Measurements from ENCODE around the gene MAP1LC3A.

DNA sequence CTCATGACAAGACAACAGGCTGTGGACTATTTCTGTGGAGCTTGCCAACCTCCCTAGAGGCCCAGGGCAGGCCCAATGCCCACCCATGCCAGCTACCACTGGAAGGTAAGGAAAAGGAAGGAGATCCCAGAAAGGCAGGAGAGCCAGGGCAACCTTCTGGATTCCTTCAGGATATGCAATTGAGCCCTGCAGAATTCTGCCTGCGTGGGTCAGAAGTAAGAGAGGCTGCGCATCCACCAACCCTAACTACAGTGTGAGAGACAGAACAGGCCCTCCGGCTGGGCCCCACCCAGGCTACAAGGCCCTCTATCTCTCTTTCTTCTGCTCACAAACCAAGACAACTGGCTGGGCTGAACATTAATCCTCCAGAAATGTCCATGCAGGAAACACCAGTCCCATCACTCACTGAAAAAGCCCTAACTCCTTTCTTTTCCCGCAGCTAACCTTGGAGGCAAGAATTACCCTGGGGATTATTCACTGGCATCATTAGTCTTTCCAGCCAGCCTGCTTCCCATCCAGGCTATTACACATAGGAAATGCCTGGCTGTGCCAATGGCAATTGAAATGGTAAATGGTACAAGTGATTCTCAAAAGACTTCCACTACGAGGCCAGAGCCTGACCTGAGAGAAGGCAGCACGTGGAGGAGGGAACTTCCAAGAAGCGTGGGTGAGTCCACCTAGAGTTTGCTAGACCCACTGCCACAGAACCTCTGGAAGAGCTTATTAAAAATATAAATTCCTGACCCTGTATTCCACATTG lies 15.2 kb downstream of the MAP1LC3A start:
- TF ChIP-seq POLR2A (IDR thresholded peaks at IDR 0.05; ENCODE audit: low read depth, low read length): no peak
- no peak for TF ChIP-seq POLR2AphosphoS5 (IDR thresholded peaks at IDR 0.05; ENCODE audit: low read depth, low read length)
- TF ChIP-seq TAF1 (IDR thresholded peaks at IDR 0.05; ENCODE audit: borderline replicate concordance, low read depth, low read length): no peak
